PC-3 (cell line): ENCODE results near the gene NNAT. TPM values are rescaled to one million over a fixed set of nuclear protein-coding genes. Genes with fewer than 3 reads are reported as not detected.
A peak's percentile ranks its signal among the peaks of the same experiment; 100 is the strongest.
"Not testable (repeated sequence)": the region's sequence is repeated elsewhere in the genome, so short reads cannot be mapped to it uniquely, and the experiment has no call there.

Experiments used
- ATAC-seq: fragments of 200-7000 bp; cut with Tn5 transposase; 2 replicates; pipeline ENCODE4 v1.9.1; 2020; ENCODE audit warnings: mild to moderate bottlenecking, moderate library complexity
- BruUV-seq: library from RNA; stranded (reverse); fragments of 400-500 nt; replicated peaks from 2 replicates; lab custom pipeline; 2021; lab: Mats Ljungman, UMichigan
- CTCF ChIA-PET: fragments of 300-600 bp; sonication (Branson Sonifier 250); formaldehyde crosslinking; loops from one replicate; lab custom pipeline; 2022; ENCODE audit warnings: antibody characterized with exemption; lab: Charles Lee
- POLR2A ChIA-PET: fragments of 300-600 bp; sonication (Branson Sonifier 250); formaldehyde crosslinking; loops from one replicate; lab custom pipeline; 2022; ENCODE audit warnings: antibody characterized with exemption; ENCODE audit not compliant: unreplicated experiment; lab: Charles Lee
- DNase-seq: peaks from one replicate; pipeline ENCODE4 v3.0.0-alpha.2; 2015
- H2AFZ ChIP-seq: fragments of 300-600 bp; sonication (generic); 2 replicates; pipeline ENCODE4 v1.6.0; 2016; ENCODE audit warnings: antibody characterized with exemption, low read length
- H3F3A ChIP-seq: fragments of 300-600 bp; sonication (generic); one replicate; pipeline ENCODE4 v1.6.0; 2017; ENCODE audit warnings: antibody characterized with exemption, low read length, control low read depth, mild to moderate bottlenecking; ENCODE audit not compliant: unreplicated experiment
- H3K27ac ChIP-seq: fragments of 300-600 bp; sonication (generic); 2 replicates; pipeline ENCODE4 v1.5.1; 2016; ENCODE audit warnings: mild to moderate bottlenecking, low read length
- H3K27me3 ChIP-seq: fragments of 300-600 bp; sonication (generic); 2 replicates; pipeline ENCODE4 v1.6.1; 2016; ENCODE audit warnings: low read length, mixed read lengths
- H3K36me3 ChIP-seq: fragments of 300-600 bp; sonication (generic); 2 replicates; pipeline ENCODE4 v1.6.1; 2016; ENCODE audit warnings: low read depth, mixed run types, low read length, mixed read lengths
- H3K4me1 ChIP-seq: fragments of 300-600 bp; sonication (generic); 2 replicates; pipeline ENCODE4 v1.5.1; 2016; ENCODE audit warnings: low read length; ENCODE audit not compliant: insufficient read depth
- H3K4me2 ChIP-seq: fragments of 300-600 bp; sonication (generic); 2 replicates; pipeline ENCODE4 v1.6.0; 2016; ENCODE audit warnings: low read length
- H3K4me3 ChIP-seq: fragments of 300-600 bp; sonication (generic); 2 replicates; pipeline ENCODE4 v1.5.1; 2016; ENCODE audit warnings: mild to moderate bottlenecking, low read length, mixed read lengths
- H3K79me2 ChIP-seq: fragments of 300-600 bp; sonication (generic); 2 replicates; pipeline ENCODE4 v1.6.1; 2017; ENCODE audit warnings: low read length, mixed read lengths
- H3K9ac ChIP-seq: fragments of 300-600 bp; sonication (generic); 2 replicates; pipeline ENCODE4 v1.6.0; 2016; ENCODE audit warnings: mild to moderate bottlenecking, low read length
- H3K9me2 ChIP-seq: fragments of 300-600 bp; sonication (generic); replicated peaks from 2 replicates; pipeline ENCODE4 v1.6.1; 2016; ENCODE audit warnings: mixed run types, low read length, mixed read lengths
- H3K9me3 ChIP-seq: fragments of 300-600 bp; sonication (generic); 2 replicates; pipeline ENCODE4 v1.6.1; 2016; ENCODE audit warnings: low read length, mixed read lengths
- H4K20me1 ChIP-seq: fragments of 300-600 bp; sonication (generic); 2 replicates; pipeline ENCODE4 v1.6.1; 2016; ENCODE audit warnings: low read length, mixed read lengths
- CTCF ChIP-seq: fragments of 300-600 bp; sonication (generic); conservative IDR thresholded peaks from 2 replicates; pipeline ENCODE4 v1.5.1; 2017; ENCODE audit warnings: antibody characterized with exemption, low read depth, mild to moderate bottlenecking, low read length
- EZH2 ChIP-seq: fragments of 300-600 bp; sonication (generic); IDR thresholded peaks from one replicate; pipeline ENCODE4 v1.6.1; 2017; ENCODE audit warnings: antibody characterized with exemption, mild to moderate bottlenecking, low read length; ENCODE audit not compliant: unreplicated experiment
- EZH2phosphoT487 ChIP-seq: fragments of 300-600 bp; sonication (generic); IDR thresholded peaks from 2 replicates; pipeline ENCODE4 v1.6.1; 2018; ENCODE audit warnings: mild to moderate bottlenecking, antibody characterized with exemption, low read length, borderline replicate concordance
- intact Hi-C: fragments of 100-400 bp; cut with micrococcal nuclease; formaldehyde crosslinking; loops from 2 replicates; pipeline ENCODE4 v1.9.0; 2023
- total RNA-seq: library from RNA; depleted of rRNA; stranded (reverse); fragments of >200 nt; gene quantifications from 2 replicates; pipeline ENCODE4 v1.2.3, GENCODE V29; 2014

Gene NNAT
- total RNA-seq, 1 experiment from 2014 or later, result not detected

- ChIA-PET CTCF (no interaction called here), POLR2A (interaction anchor here (0.6 kb wide), 1 partner anchor 147 kb away, joined by 5 read pairs; no protein-coding TSS in a partner anchor)
- H3K9me2 ChIP-seq, result no peaks in the 10 kb centered on the region
- no peaks in the 10 kb centered on the region for H4K20me1 ChIP-seq
- H2AFZ ChIP-seq, result no peak overlapping the region
- ATAC-seq (no peak), DNase-seq (no peak)
- H3K79me2 ChIP-seq, result no peaks in the 10 kb centered on the region
- TF ChIP-seq EZH2phosphoT487, result no peak
- BruUV-seq, result no TSS peak
- peaks cover 31% of the 10 kb centered on the region for H3K4me1 ChIP-seq
- no peaks in the 10 kb centered on the region for H3K36me3 ChIP-seq
- no peak overlapping the region for H3K27ac ChIP-seq
- no peaks in the 10 kb centered on the region for H3F3A ChIP-seq
- no peaks in the 10 kb centered on the region for H3K9me3 ChIP-seq
- intact Hi-C loops, result no loop called here
- no peak overlapping the region for H3K4me2 ChIP-seq
- H3K4me3 ChIP-seq, result no peak overlapping the region
- H3K9ac ChIP-seq, result no peak overlapping the region
- no peaks in the 10 kb centered on the region for H3K27me3 ChIP-seq
These were observed 26.9 kb downstream of the NNAT start for GRCh38 chr20:37547912-37548311.

- not testable (repeated sequence) for BruUV-seq
These were observed 29.3 kb downstream of the NNAT start for GRCh38 chr20:37550101-37550920.

GRCh38 chr20:37551660-37552059 is 30.6 kb downstream of the NNAT start:
- H3K9me3 ChIP-seq, DNase-seq, H4K20me1 ChIP-seq, H3K9me2 ChIP-seq, BruUV-seq, ATAC-seq, H3K4me3 ChIP-seq, H3F3A ChIP-seq, H3K4me1 ChIP-seq, H3K4me2 ChIP-seq, H2AFZ ChIP-seq, H3K27ac ChIP-seq, intact Hi-C loops, H3K79me2 ChIP-seq, CTCF ChIA-PET, H3K36me3 ChIP-seq, H3K9ac ChIP-seq, H3K27me3 ChIP-seq: not testable (repeated sequence)
- POLR2A ChIA-PET, result interaction anchor here (0.6 kb wide), 2 partner anchors 285 to 875 kb away, joined by 3 to 8 read pairs; no protein-coding TSS in a partner anchor

More at GRCh38 chr20:37550101-37550920, 29.3 kb downstream of the NNAT start:
- H3K9me3 ChIP-seq, H4K20me1 ChIP-seq, H3F3A ChIP-seq, ATAC-seq, H3K4me3 ChIP-seq, H3K9ac ChIP-seq, H3K4me1 ChIP-seq, DNase-seq, H3K27me3 ChIP-seq, POLR2A ChIA-PET, H3K27ac ChIP-seq, CTCF ChIA-PET, H3K36me3 ChIP-seq, H2AFZ ChIP-seq, H3K4me2 ChIP-seq, H3K9me2 ChIP-seq, intact Hi-C loops, H3K79me2 ChIP-seq: not testable (repeated sequence)

- no peak overlapping the region for H2AFZ ChIP-seq
- no peaks in the 10 kb centered on the region for H3K9me3 ChIP-seq
- peak; percentile 28 for DNase-seq
- intact Hi-C loops, result no loop called here
- POLR2A ChIA-PET, result interaction anchor here (0.6 kb wide), 1 partner anchor 286 kb away, joined by 8 read pairs; no protein-coding TSS in a partner anchor
- H3K4me1 ChIP-seq, result no peaks in the 10 kb centered on the region
- no peaks in the 10 kb centered on the region for H3K9me2 ChIP-seq
- H3K4me2 ChIP-seq, result no peak overlapping the region
- CTCF ChIA-PET, result no interaction called here
- H3K4me3 ChIP-seq, result no peak overlapping the region
- no peak overlapping the region for H3K27ac ChIP-seq
- TF ChIP-seq CTCF, result no peak
- no peak for TF ChIP-seq EZH2
- TF ChIP-seq EZH2phosphoT487, result no peak
- no peaks in the 10 kb centered on the region for H3K36me3 ChIP-seq
- ATAC-seq, result peak; percentile 70; the same call in 1 of the 2 replicates
- no peaks in the 10 kb centered on the region for H3K79me2 ChIP-seq
- no peaks in the 10 kb centered on the region for H3F3A ChIP-seq
- H4K20me1 ChIP-seq, result no peaks in the 10 kb centered on the region
- no peak overlapping the region for H3K9ac ChIP-seq
- H3K27me3 ChIP-seq, result no peaks in the 10 kb centered on the region
- BruUV-seq, result no TSS peak
These were observed 31.4 kb downstream of the NNAT start for GRCh38 chr20:37552415-37552814.

- H4K20me1 ChIP-seq, H3K36me3 ChIP-seq, H3K9me2 ChIP-seq, H3K4me1 ChIP-seq, H3F3A ChIP-seq, H3K9me3 ChIP-seq, POLR2A ChIA-PET, CTCF ChIA-PET, ATAC-seq, H3K4me3 ChIP-seq, DNase-seq, H2AFZ ChIP-seq, H3K4me2 ChIP-seq, H3K27me3 ChIP-seq, intact Hi-C loops, H3K79me2 ChIP-seq, H3K9ac ChIP-seq, H3K27ac ChIP-seq, BruUV-seq: not testable (repeated sequence)
These were observed 33.8 kb downstream of the NNAT start for GRCh38 chr20:37554721-37555298.
